ENCODE measurements around the gene CALCOCO2.

DNA sequence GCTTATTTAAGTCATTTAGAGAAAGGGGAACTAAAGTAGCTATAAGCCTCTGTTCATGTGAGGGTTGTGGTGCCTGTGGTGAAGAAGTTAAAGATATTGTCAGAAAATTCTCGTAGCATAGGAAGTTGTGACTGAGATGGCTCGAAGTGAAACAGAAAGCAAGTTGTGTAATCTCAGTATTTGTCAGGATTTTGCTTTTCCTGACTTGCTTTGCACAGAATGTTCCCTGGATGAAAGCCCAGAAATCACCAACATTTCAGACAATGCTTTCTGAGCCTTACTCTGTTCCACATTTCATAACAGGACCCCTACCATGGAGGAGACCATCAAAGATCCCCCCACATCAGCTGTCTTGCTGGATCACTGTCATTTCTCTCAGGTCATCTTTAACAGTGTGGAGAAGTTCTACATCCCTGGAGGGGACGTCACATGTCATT, 10.6 kb downstream of the CALCOCO2 start:
- TF ChIP-seq, protein P1, sequence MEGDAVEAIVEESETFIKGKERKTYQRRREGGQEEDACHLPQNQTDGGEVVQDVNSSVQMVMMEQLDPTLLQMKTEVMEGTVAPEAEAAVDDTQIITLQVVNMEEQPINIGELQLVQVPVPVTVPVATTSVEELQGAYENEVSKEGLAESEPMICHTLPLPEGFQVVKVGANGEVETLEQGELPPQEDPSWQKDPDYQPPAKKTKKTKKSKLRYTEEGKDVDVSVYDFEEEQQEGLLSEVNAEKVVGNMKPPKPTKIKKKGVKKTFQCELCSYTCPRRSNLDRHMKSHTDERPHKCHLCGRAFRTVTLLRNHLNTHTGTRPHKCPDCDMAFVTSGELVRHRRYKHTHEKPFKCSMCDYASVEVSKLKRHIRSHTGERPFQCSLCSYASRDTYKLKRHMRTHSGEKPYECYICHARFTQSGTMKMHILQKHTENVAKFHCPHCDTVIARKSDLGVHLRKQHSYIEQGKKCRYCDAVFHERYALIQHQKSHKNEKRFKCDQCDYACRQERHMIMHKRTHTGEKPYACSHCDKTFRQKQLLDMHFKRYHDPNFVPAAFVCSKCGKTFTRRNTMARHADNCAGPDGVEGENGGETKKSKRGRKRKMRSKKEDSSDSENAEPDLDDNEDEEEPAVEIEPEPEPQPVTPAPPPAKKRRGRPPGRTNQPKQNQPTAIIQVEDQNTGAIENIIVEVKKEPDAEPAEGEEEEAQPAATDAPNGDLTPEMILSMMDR (conservative IDR thresholded peaks at IDR 0.05; ENCODE audit: low read length), result no peak
- no peak for TF ChIP-seq EZH2phosphoT487 (IDR thresholded peaks at IDR 0.05; ENCODE audit: borderline replicate concordance, low read depth, low read length)

Data from OCI-LY7 (cell line).